Naive B cell (primary cell): ENCODE measurements around the gene CCNI2. TPM values are rescaled to one million over a fixed set of nuclear protein-coding genes. Genes with fewer than 3 reads are reported as not detected.
"Not testable (repeated sequence)": the region's sequence is repeated elsewhere in the genome, so short reads cannot be mapped to it uniquely, and the experiment has no call there.

Experiments
- ATAC-seq, 2 donors: fragments of 150-1000 bp; cut with Tn5 transposase; 2 replicates each; pipeline ENCODE4 v1.10.0; 2021; ENCODE audit warnings: low read depth in 2 of 2, mild to moderate bottlenecking in 2 of 2, moderate library complexity in 2 of 2
- DNase-seq: peaks from one replicate; pipeline ENCODE4 v3.0.0; 2022
- H3K27ac Mint-ChIP-seq, 6 donors: one replicate each; pipeline ENCODE4 v1.8.0; 2020 to 2022; ENCODE audit warnings: mild to moderate bottlenecking in 6 of 6, mixed read lengths in 6 of 6, moderate library complexity in 5 of 6, inconsistent platforms in 2 of 6
- H3K27me3 Mint-ChIP-seq, 3 donors: one replicate each; pipeline ENCODE4 v1.8.0; 2021 to 2022; ENCODE audit warnings: mixed read lengths in 3 of 3, mild to moderate bottlenecking in 1 of 3
- H3K36me3 Mint-ChIP-seq, 2 donors: one replicate each; pipeline ENCODE4 v1.8.0; 2020 to 2022; ENCODE audit warnings: mixed read lengths in 2 of 2, inconsistent platforms in 1 of 2, mild to moderate bottlenecking in 1 of 2
- H3K4me1 Mint-ChIP-seq, 3 donors: one replicate each; pipeline ENCODE4 v1.8.0; 2020 to 2022; ENCODE audit warnings: mixed read lengths in 3 of 3, inconsistent platforms in 1 of 3, mild to moderate bottlenecking in 1 of 3, moderate library complexity in 1 of 3
- H3K4me3 Mint-ChIP-seq, 8 donors: one replicate each; pipeline ENCODE4 v1.8.0; 2020 to 2022; ENCODE audit warnings: mild to moderate bottlenecking in 8 of 8, mixed read lengths in 8 of 8, moderate library complexity in 8 of 8, inconsistent platforms in 2 of 8
- H3K9me3 Mint-ChIP-seq, 7 donors: one replicate each; pipeline ENCODE4 v1.8.0; 2020 to 2022; ENCODE audit warnings: mixed read lengths in 7 of 7, mild to moderate bottlenecking in 5 of 7, inconsistent platforms in 2 of 7, moderate library complexity in 1 of 7
- polyA plus RNA-seq, 6 donors: library from polyadenylated mRNA; unstranded; fragments of 300-500 nt; fragmentation: Illumina TruSeq; gene quantifications; one replicate each; pipeline ENCODE4 v1.2.3, GENCODE V29; 2021; ENCODE audit warnings: low read depth in 6 of 6

CCNI2 gene
- polyA plus RNA-seq, 6 donors from 2014 or later = not detected

DNA sequence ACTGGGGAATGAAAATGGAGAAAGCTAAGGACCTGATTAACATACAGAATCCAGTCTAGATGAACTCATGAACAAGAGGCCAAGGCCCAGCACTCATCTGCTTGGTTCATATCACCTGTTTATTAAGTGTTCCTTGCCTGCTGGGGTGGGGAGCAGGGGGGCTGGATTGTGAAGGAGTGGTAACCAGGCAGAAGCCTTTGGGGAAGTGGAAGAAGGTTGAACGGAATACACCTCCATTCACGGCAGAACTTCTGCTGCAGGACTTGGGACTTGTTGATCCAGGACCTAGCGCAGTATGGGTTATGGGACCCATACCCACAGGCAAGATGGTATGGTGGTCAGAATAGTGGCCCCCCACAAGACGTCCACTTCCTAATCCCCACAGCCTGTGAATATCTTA, 38.6 kb downstream of the CCNI2 start:
- no peak for DNase-seq
- peaks cover 37 to 48% (median 42%) of the 10 kb centered on the region in 3 donors for H3K27me3 Mint-ChIP-seq
- peaks cover 0 to 6% of the 10 kb centered on the region in 2 donors for H3K36me3 Mint-ChIP-seq
- H3K27ac Mint-ChIP-seq = no peak overlapping the region
- H3K9me3 Mint-ChIP-seq = peaks cover 0 to 2% (median 0%) of the 10 kb centered on the region in 7 donors
- no peak overlapping the region for H3K4me3 Mint-ChIP-seq
- H3K4me1 Mint-ChIP-seq = peaks cover 3 to 5% (median 3%) of the 10 kb centered on the region in 3 donors
- no peak for ATAC-seq

DNA sequence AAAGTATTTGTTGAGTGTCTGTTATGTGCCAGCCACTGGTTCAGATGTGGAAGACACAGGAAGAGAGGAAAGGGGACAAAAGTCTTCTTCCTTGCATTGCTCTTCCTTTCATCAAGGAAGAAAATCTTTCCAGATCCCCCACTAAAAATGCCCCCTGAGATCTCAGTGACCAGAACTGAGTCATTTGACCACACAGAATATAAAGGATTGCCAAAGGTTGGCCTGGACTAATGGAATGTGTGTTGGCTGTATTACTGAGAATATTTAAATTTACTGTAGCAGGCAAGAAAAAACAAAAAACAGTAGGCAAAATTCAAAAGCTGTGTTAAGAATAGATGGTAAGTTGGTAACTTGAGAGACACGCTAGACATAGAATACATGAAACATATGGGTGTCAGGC, 39.9 kb downstream of the CCNI2 start:
- Mint-ChIP-seq H3K36me3 (peaks cover 0 to 6% of the 10 kb centered on the region in 2 donors), H3K27ac (no peak overlapping the region), H3K9me3 (peaks cover 0 to 2% (median 0%) of the 10 kb centered on the region in 7 donors), H3K27me3 (peaks cover 29 to 40% (median 35%) of the 10 kb centered on the region in 3 donors), H3K4me3 (no peak overlapping the region), H3K4me1 (peaks cover 3 to 5% (median 3%) of the 10 kb centered on the region in 3 donors)
- DNase-seq = no peak
- no peak for ATAC-seq

DNA sequence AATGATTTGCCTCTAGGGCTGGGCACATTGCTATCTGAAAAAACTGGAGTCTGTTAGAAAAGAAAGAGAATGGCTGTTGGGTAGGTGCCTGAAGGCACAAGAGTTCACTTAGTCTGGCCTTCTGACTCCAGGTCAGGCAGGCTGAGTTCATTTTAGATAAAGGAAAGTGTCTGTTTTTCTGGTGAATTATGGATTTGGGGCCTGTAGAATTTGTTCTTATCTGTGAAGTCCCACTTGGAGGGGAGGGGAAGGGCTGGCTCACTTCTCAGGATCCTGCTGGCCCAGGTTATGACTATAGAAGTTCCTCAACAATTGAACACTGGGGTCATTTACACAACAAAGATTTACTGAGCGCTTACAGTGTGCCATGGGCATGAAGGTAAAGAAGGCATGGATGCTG, 41.3 kb downstream of the CCNI2 start:
- Mint-ChIP-seq H3K27me3 (peaks cover 26 to 43% (median 34%) of the 10 kb centered on the region in 3 donors), H3K36me3 (peaks cover 0 to 6% of the 10 kb centered on the region in 2 donors), H3K4me3 (no peak overlapping the region), H3K4me1 (peaks cover 3 to 5% (median 3%) of the 10 kb centered on the region in 3 donors), H3K9me3 (peaks cover 0 to 2% (median 0%) of the 10 kb centered on the region in 7 donors), H3K27ac (no peak overlapping the region)
- DNase-seq (no peak), ATAC-seq (no peak)

DNA sequence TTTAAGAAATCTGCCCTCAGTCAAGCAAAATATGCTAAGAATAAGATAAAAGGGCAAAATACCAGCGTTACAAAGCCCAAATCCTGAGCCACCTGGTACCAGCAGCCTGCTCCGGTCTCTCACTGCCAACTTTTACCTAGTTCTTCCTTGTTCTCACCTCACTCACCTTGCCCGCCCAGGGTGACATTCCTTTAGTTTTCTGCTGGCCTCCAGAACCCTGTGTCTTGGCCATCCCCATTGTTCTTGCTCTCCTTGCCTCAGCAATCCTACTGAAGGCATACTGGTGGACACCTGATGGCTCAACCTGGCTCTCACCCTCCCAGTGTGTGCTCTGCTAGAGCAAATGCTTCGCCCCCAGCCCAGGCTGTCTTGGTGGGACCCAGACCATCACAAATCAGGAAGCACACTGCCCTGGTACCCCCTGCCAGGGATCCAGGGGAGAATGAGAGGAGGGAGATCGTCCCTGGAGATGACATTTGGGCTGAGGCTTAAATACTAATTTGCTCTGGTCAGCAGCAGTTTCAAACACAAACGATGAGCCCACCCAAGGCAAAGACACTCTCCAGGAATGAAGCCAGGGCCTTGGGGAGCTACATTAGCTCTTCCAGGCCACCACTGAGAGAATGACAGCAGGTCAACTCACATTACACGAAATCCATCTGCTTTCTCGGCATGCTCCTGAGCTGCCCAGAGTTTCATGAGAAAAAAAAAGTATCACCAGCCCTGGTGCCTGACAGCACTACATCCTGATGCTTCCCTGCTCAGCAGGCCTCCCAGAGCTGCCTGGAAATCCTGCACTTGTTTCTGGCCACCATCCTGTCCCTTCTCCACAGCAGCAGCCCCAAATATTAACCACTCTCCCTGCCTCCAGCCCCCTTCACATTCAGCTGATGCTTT, 42.0 kb downstream of the CCNI2 start:
- ATAC-seq = no peak
- H3K27me3 Mint-ChIP-seq = peaks cover 27 to 42% (median 37%) of the 10 kb centered on the region in 3 donors
- peak overlapping the region in 2 of 6 donors; percentile 17 to 52 for H3K27ac Mint-ChIP-seq
- H3K36me3 Mint-ChIP-seq = peaks cover 0 to 6% of the 10 kb centered on the region in 2 donors
- H3K4me3 Mint-ChIP-seq = no peak overlapping the region
- peaks cover 0 to 2% (median 0%) of the 10 kb centered on the region in 7 donors for H3K9me3 Mint-ChIP-seq
- no peak for DNase-seq
- peaks cover 3 to 5% (median 3%) of the 10 kb centered on the region in 3 donors for H3K4me1 Mint-ChIP-seq

DNA sequence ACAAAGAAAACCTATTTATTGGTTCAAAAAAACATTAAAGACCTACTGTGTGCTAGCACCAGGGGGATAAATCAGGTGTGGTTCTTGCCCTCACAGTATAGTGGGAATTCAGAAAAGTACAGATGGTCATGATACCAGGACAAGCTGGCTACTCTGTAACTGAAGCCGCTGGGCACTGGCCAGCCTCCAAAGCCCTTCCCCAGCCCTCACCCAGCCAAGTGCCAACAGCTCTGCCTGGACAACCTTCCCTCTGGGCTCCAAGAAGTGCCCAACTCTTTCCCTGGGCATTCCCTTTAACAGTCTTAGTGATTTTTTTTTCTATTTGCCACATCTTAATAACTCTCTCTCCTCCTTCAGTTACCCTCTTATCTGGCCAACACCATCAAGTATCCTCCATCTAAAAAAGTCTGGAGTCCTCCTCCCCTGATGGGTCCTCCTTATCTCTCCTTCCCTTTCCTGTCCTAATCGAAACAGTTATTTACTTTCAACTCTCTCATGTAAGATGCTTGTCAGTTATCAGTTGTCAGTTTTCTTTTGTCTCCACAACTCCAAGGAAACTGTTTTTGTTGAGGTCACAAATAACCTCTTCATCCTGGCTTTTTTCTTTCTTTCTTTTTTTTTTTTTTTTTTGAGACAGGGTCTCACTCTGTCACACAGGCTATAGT, 43.1 kb downstream of the CCNI2 start:
- no peak overlapping the region for H3K4me3 Mint-ChIP-seq
- H3K27me3 Mint-ChIP-seq = peaks cover 33 to 40% (median 36%) of the 10 kb centered on the region in 3 donors

DNA sequence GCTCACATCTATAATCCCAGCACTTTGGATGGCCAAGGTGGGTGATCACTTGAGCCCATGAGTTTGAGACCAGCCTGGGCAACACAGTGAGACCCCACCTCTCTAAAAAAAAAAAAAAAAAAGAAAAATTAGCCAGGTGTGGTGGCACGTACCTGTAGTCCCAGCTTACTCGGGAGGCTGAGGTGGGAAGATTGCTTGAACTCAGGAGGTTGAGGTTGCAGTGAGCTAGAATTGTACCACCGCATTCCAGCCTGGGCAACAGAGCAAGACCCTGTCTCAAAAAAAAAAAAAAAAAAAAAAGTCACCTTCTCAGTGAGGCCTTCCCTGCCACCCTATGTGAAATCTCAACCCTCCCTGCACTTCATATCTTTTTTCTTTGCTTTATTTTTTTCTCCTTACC, 43.8 kb downstream of the CCNI2 start:
- no peaks in the 10 kb centered on the region for H3K4me1 Mint-ChIP-seq

More for the DNA sequence above, 43.1 kb downstream of the CCNI2 start:
- Mint-ChIP-seq H3K36me3 (peaks cover 0 to under 1% of the 10 kb centered on the region in 2 donors), H3K4me1 (no peaks in the 10 kb centered on the region), H3K9me3 (peaks cover 0 to 2% (median 0%) of the 10 kb centered on the region in 7 donors), H3K27ac (peak overlapping the region in 1 of 6 donors; percentile 2)
- DNase-seq = no peak
- ATAC-seq = no peak

DNA sequence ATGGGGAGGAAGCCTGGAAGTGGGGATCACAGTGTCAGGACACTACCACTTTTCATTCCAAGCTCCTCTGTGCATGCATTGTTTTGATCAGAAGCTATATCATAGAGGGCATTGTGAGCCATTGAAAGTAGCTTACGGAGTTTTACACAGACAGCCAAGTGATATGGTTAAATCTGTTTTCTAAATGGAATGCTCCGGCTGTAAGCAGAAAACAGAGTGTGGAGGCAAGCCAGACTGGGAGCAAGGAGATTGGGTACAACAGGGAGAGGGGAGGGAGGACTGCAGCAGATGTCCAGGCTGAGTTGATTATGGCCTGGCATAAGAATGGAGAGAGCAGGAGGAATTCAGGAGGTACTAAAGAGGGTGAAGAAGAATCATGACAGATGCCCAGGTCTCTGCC, 50.4 kb downstream of the CCNI2 start:
- peaks cover 44 to 55% (median 46%) of the 10 kb centered on the region in 3 donors for H3K27me3 Mint-ChIP-seq
- no peak for ATAC-seq

More for the DNA sequence above, 43.8 kb downstream of the CCNI2 start:
- ATAC-seq (no peak), DNase-seq (no peak)
- H3K27ac Mint-ChIP-seq = no peak overlapping the region
- H3K36me3 Mint-ChIP-seq = no peaks in the 10 kb centered on the region
- no peak overlapping the region for H3K4me3 Mint-ChIP-seq
- peaks cover 29 to 34% (median 30%) of the 10 kb centered on the region in 3 donors for H3K27me3 Mint-ChIP-seq
- peaks cover 0 to 2% (median 0%) of the 10 kb centered on the region in 7 donors for H3K9me3 Mint-ChIP-seq

DNA sequence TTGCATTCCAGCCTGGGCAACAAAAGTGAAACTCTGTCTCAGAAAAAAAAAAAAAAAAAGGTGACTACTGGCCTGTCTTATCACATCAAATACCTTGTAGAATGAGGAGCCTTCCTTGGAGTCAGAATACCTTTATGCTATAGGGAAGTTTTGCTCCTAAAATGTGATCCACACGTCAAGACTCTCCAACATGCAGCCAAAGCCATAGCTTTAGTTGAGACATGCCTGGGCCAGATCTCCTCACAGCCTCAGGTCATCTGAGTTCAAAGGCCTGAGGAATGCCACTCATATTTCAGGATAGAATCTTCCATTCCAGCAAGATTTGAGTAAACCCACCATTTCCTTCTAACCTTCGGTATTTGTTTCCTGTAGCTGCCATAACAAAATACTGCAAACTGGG, 52.2 kb downstream of the CCNI2 start:
- no peak overlapping the region for H3K27ac Mint-ChIP-seq
- H3K27me3 Mint-ChIP-seq = peaks cover 43 to 58% (median 53%) of the 10 kb centered on the region in 3 donors
- ATAC-seq = no peak
- no peak for DNase-seq
- H3K4me3 Mint-ChIP-seq = no peak overlapping the region
- peaks cover 0 to 1% (median 0%) of the 10 kb centered on the region in 7 donors for H3K9me3 Mint-ChIP-seq
- H3K4me1 Mint-ChIP-seq = peaks cover 4 to 7% (median 6%) of the 10 kb centered on the region in 3 donors
- H3K36me3 Mint-ChIP-seq = no peaks in the 10 kb centered on the region

More for the DNA sequence above, 50.4 kb downstream of the CCNI2 start:
- H3K27ac Mint-ChIP-seq = no peak overlapping the region
- no peak overlapping the region for H3K4me3 Mint-ChIP-seq
- DNase-seq = no peak
- H3K9me3 Mint-ChIP-seq = no peaks in the 10 kb centered on the region
- no peaks in the 10 kb centered on the region for H3K4me1 Mint-ChIP-seq
- no peaks in the 10 kb centered on the region for H3K36me3 Mint-ChIP-seq

DNA sequence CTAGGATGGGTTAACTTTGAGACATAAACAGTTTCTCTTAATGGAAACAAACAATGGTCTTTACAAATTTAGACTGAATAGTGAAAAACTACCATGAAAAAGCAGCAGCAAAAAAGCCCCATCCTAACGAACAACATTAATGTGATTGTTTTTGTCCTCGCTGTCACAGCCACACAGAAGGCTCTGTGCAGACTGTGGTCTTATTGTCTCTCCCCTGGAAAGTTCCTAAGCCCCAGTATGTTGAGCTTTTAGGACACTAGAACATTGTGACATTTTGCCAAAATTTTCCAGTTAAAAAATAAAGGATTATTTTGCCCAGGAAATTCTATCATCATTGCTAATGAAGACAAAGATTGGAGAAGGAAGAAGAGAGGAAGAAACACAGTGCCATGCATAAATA, 53.3 kb downstream of the CCNI2 start:
- Mint-ChIP-seq H3K9me3 (peaks cover 0 to 4% (median 0%) of the 10 kb centered on the region in 7 donors), H3K36me3 (no peaks in the 10 kb centered on the region), H3K27ac (no peak overlapping the region), H3K27me3 (peaks cover 35 to 65% (median 52%) of the 10 kb centered on the region in 3 donors), H3K4me1 (peaks cover 5 to 9% (median 8%) of the 10 kb centered on the region in 3 donors), H3K4me3 (no peak overlapping the region)
- DNase-seq (no peak), ATAC-seq (no peak)

DNA sequence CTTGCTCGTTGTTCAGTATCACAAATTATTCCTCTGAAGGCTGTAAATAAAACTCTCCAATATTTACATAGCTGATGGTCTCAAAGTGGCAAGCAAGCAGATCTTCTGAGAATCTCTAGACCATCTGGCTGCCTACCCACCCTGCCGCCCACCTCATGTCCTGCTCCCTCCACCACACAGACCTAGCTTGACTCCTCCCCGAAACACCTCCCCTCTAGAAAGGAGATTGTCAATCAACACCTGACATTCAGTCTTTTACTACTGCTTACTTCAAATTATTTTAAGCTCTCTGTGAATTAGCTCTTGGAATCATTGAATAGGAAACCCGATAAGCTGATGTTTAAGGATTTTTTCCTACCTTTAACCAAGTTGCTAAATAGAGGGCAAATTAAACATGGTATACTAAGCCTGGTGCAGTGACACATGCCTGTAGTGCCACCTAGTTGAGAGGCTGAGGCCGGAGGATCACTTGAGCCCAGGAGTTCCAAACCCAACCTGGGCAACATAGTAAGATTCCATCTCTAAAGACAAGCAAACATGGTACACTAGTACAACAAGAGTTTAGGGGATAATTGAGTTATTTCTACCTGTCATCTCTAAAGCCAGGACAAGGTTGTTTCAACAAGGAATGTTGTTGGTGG, 54.9 kb downstream of the CCNI2 start:
- peaks cover 35 to 72% (median 52%) of the 10 kb centered on the region in 3 donors for H3K27me3 Mint-ChIP-seq
- peaks cover 0 to 8% (median 0%) of the 10 kb centered on the region in 7 donors for H3K9me3 Mint-ChIP-seq
- peaks cover 5 to 9% (median 8%) of the 10 kb centered on the region in 3 donors for H3K4me1 Mint-ChIP-seq
- H3K4me3 Mint-ChIP-seq = no peak overlapping the region
- H3K36me3 Mint-ChIP-seq = no peaks in the 10 kb centered on the region
- no peak for DNase-seq
- no peak for ATAC-seq
- H3K27ac Mint-ChIP-seq = no peak overlapping the region

DNA sequence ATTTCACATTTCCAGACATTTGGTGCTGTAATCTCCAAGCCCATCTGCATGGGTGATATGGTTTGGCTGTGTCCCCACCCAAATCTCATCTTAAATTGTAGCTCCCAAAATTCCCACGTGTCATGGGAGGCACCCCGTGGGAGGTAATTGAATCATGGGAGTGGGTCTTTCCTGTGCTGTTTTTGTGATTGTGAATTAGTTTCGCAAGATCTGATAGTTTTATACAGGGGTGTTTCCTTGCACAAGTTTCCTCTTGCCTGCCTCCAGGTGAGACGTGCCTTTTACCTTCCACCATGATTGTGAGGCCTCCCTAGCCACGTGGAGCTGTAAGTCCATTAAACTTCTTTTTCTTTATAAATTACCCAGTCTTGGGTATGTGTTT, 55.5 kb downstream of the CCNI2 start:
- not testable (repeated sequence) for H3K27ac Mint-ChIP-seq, H3K4me1 Mint-ChIP-seq, ATAC-seq, H3K36me3 Mint-ChIP-seq, H3K9me3 Mint-ChIP-seq, DNase-seq, H3K4me3 Mint-ChIP-seq
- peaks cover 37 to 77% (median 48%) of the 10 kb centered on the region in 3 donors for H3K27me3 Mint-ChIP-seq
